Stimulated activated CD4-positive, alpha-beta T cell treated with anti-CD3 and anti-CD28 coated beads, Interleukin-2, amount 100 ng/mL, for 4 hours (primary cell): Measurements from ENCODE around the gene SSC5D.
"Not testable (repeated sequence)": the region's sequence is repeated elsewhere in the genome, so short reads cannot be mapped to it uniquely, and the experiment has no call there.

ENCODE experiments used
- DNase-seq: peaks from one replicate; pipeline ENCODE4 v3.0.0-alpha.2; 2020; ENCODE audit warnings: low read depth

The SSC5D gene

GRCh38 chr19:55487924-55488687 lies at the start of gene SSC5D:
Gene SSC5D, plus strand, starts transcription at chr19:55488436. Its CDS starts 154 bp downstream, at chr19:55488590.
- no peak for DNase-seq

DNA sequence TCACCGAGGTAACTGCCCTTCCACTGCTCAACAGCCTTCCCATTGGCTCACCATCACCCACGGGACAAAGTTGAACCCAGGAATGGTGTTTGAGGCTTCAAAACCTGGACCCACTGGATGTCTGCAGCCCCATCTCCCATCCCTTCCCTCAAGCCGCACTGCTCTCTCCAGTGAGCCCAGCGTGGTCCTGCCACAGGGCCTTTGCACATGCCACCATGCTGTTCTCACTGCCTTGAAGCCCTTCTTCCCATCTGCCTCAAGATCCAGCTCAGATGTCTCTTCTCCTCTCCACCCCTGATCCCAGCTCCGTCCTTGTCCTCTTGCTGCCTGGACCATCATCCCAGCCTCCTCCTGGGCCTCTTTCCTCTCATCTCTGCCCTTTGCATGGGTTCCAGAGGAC lies 49.2 kb upstream of the SSC5D start:
- DNase-seq, result no peak

DNA sequence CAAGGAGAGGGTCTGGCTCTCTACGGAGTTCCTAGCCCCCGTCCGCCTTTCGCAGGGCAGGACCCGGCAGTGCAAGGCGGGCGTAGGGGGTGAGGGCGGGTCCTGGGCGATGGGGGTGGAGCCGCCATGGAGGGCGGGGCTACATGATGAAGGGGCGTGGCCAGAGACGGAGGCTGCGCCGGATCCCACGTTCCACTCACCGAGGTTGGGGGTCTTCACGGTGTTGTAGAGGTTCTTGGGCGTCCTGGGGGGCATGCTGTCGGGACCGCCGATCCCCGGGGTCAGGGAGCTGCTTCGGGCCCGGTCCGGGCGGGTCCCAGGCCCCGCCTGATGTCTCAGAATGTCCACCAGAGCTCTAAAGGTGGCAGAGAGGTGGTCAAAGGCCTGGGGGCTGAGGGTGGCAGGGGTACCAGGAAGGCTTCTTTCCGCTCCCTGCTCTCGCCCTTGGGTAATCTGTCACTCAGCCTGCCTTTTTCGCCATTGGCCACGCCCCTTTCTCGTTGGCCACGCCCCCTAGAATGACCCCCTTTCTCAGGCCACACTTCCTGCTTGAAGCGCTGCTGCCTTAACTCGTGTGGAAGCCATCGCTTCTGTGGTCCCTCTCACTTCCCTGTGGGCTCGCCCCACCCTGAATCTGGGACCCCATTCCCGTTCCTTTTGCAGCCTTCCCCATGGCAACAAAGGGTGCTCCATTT lies 47.7 kb upstream of the SSC5D start:
- DNase-seq, result no peak

DNA sequence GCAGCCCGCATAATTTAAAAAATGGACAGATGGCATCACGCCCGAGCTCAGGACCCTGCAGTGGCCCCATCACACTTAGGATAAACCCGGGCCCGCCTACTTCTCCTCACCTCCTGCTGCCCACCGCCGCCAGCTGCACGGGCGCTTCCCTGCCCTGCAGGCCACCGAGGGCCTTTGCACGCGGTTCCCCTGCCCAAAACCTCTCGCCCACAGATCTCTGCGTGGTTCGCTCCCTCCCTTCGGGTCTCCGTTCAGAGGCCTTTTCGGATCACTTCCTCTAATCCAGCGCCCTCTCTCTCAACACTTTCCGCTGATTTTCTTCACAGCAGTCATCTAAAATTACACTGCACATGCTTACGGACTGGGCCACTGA lies 46.9 kb upstream of the SSC5D start:
- no peak for DNase-seq

GRCh38 chr19:55441692-55442321 lies 46.4 kb upstream of the SSC5D start:
- no peak for DNase-seq

- DNase-seq, result no peak
Measured at GRCh38 chr19:55442372-55442961, 45.8 kb upstream of the SSC5D start.

DNA sequence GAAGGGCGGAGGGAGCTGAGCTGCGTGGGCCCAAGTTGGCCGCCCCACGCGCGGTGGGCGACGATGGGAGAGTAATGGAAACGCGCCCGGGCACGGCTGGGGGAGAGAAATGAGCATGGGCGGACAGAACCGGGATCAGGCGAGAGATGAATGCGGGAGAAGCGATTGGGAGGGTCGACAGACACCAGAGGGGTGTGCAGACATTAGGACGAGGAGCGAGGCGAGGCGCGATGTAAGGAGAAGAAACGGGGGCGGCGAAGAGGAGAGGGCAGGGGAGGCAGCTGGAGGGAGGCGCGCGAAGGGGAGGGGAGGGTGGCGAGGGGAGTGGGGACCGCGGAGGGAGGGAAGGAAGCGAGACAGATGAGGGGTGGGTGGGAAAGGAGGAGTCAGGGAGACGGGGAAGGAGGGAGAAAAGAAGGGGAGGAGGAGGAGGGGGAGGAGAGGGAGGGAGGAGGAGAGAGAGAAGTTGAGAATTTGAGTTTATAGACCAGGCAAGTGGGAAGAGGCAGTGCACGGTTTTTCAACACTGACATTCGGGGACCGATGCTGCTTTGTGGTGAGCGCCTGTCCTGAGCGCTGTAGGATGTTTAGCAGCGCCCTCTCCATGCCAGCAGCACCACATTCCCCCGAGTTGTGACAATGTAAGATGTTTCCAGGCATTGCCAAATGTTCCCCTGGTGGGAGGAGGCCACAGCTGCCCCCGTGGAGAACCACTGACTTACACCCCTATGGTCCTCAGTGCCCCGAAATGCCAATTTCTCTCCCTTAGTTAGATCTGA lies 45.0 kb upstream of the SSC5D start, which contains the start of gene SHISA7:
Gene SHISA7, minus strand, starts transcription at position 256 of the 779 bp plus-strand sequence. CDS start 437 bp downstream, outside the sequence.
- no peak for DNase-seq

- DNase-seq, result no peak
Measured at GRCh38 chr19:55443824-55444480, 44.3 kb upstream of the SSC5D start.

DNA sequence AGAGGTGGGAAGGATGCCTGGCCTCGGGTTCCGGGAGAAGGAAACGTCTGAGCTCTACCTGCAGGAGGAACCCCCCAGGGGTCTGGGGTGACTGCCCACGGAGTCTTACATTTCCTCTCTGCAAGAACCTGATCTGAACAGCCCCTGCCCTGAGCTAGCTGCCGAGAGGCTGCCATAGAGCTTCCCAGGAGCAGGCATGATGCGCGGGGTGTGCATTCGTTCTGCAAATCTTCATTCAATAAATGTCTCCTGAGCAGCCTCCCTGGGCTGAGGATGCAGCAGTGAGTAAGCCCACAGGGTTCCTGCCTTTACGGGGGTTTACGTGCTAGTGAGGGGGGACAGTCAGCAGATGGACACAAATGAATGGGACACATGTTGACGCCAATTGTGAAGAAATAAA lies 43.6 kb upstream of the SSC5D start:
- no peak for DNase-seq

- no peak for DNase-seq
Measured at GRCh38 chr19:55446060-55446459, 42.2 kb upstream of the SSC5D start.

DNA sequence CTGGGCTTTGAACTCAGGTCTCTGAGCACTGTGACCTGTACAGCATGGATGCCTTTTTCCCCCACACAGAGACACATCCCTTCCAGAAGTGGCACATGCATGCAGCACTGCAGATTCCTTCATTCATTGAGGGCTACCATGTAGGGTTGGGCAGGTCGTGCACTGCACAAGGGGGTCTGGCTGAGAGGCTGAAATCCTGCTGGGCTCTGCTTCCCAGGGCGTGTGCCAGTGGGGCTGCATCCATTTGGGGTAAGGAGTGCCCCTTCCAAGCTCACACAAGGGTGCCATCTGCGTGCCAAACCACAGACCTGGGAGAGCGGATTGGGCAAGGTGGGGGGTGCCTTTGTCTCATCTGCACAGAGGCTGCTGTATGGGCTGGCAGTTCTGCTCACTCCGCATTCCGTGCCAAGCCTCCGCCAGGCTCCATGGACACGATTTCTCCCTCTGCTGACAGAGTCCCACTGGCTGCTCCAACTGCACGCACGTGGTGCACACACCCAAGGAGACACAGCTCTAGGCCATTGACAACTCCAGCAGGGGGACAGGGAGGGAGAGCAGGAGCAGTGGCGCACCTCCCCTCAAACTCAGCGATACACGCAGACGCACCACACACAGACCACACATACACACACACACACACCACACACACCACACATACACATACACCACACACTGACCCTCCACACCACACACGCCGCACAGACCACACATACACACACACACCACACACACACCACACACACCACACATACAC lies 40.6 kb upstream of the SSC5D start:
- DNase-seq, result no peak

GRCh38 chr19:55448175-55448490 lies 40.1 kb upstream of the SSC5D start:
- DNase-seq, result not testable (repeated sequence)

DNA sequence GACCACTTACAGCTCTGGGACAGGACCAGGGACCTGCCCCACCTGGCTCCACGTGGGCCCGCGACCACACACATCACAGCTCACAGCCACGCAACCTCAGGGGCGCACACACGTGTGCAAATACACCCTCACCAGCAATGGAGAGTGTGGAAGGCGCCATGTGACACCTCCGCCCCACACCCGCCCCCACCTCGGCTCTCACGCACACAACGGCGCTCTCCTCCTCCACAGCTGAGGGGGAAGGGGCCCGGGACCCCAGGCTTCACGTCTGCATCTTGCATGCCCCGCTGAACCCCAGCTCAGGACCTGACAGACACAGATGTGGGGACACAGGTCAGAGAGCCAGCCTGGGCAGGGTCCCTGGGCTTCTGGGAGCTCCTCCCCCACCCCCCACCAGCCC lies 38.8 kb upstream of the SSC5D start:
- DNase-seq, result no peak

DNA sequence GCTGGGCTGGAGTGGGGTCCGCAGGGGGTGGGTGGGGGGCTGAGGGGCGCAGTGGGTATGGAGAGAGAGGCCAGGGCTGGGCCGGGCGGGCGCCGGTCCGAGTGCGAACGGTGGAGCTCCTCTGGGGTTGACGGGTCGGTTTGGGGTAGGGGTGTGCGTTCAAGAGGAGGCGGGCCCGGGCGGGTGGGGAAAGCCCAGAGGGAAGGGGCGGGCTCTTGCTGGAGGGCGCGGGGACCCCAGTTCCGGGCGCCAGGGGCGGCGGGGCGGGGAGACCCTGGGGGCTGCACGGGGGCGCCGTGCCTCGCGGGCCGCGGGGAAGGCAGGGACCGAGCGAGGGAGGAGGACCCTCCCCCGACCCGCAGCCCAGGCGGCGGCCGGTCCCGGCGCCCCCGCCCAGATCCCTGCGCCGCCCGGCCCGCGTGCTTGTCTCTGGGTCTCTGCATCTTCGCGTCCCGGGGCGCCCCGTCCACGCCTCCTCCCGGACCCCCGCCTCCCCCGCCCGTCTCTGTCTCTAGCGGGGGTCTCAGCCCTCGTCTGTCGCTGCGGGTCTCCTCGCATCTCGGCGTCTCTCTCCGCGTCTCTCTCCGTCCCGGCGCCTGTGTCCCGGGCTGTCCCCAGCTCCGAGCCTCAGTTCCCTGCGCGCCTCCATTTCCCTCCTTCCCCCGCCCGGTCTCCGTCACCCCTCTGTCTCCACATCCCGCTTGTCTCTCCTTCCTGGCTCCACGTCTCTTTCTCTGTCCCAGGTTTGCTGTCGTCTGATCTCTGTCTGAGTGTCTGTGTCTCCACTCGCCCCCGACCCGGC lies 36.9 kb upstream of the SSC5D start:
- no peak for DNase-seq

- no peak for DNase-seq
Measured at GRCh38 chr19:55451965-55452748, 36.1 kb upstream of the SSC5D start.

GRCh38 chr19:55452749-55453346 lies 35.4 kb upstream of the SSC5D start:
- DNase-seq, result no peak

GRCh38 chr19:55453511-55454260 lies 34.5 kb upstream of the SSC5D start:
- no peak for DNase-seq

- DNase-seq, result no peak
Measured at GRCh38 chr19:55454787-55455243, 33.4 kb upstream of the SSC5D start.
